ENCODE measurements around the gene TMEM143.
A peak's percentile ranks its signal among the peaks of the same experiment; 100 is the strongest.

The TMEM143 gene

GRCh38 chr19:48354332-48354992 lies 9.3 kb downstream of the TMEM143 start:
- no peak for DNase-seq

GRCh38 chr19:48353677-48354076 lies 10.1 kb downstream of the TMEM143 start:
- DNase-seq: no peak

- DNase-seq: peak; percentile 48
Measured at GRCh38 chr19:48351341-48351752, 12.4 kb downstream of the TMEM143 start.

- DNase-seq: no peak
Measured at GRCh38 chr19:48350856-48351255, 12.9 kb downstream of the TMEM143 start.

- DNase-seq: no peak
Measured at GRCh38 chr19:48348737-48349136, 15.0 kb downstream of the TMEM143 start.

GRCh38 chr19:48348045-48348444 lies 15.7 kb downstream of the TMEM143 start:
- no peak for DNase-seq

GRCh38 chr19:48346191-48346590 lies 17.5 kb downstream of the TMEM143 start:
- DNase-seq: no peak

- DNase-seq: no peak
Measured at GRCh38 chr19:48344892-48345291, 18.8 kb downstream of the TMEM143 start.

- DNase-seq: no peak
Measured at GRCh38 chr19:48342841-48343540, 20.7 kb downstream of the TMEM143 start.

- DNase-seq: no peak
Measured at GRCh38 chr19:48342414-48342738, 21.4 kb downstream of the TMEM143 start.

GRCh38 chr19:48341515-48342413 lies 22.0 kb downstream of the TMEM143 start:
- DNase-seq: no peak

GRCh38 chr19:48340995-48341394 lies 22.7 kb downstream of the TMEM143 start:
- no peak for DNase-seq

- no peak for DNase-seq
Measured at GRCh38 chr19:48338802-48339503, 24.8 kb downstream of the TMEM143 start.

- DNase-seq: no peak
Measured at GRCh38 chr19:48338253-48338755, 25.4 kb downstream of the TMEM143 start.

- peak; percentile 91 for DNase-seq
Measured at GRCh38 chr19:48333467-48334384, 30.0 kb downstream of the TMEM143 start.

- peak; percentile 96 for DNase-seq
Measured at GRCh38 chr19:48332662-48333466, 30.9 kb downstream of the TMEM143 start.

GRCh38 chr19:48332351-48332661 lies 31.4 kb downstream of the TMEM143 start:
- no peak for DNase-seq

GRCh38 chr19:48330012-48330681 lies 33.6 kb downstream of the TMEM143 start:
- peak; percentile 54 for DNase-seq

- DNase-seq: peak; percentile 62
Measured at GRCh38 chr19:48329167-48329891, 34.4 kb downstream of the TMEM143 start.
